HL-60 (cell line): ENCODE data around the gene TPO.

Experiments
- DNase-seq, 2 experiments: peaks; one replicate each; pipeline ENCODE4 v3.0.0-alpha.2; 2010 to 2020; ENCODE audit warnings: low read depth in 1 of 2, low spot score in 1 of 2
- H3K27ac ChIP-seq: fragments of 250-450 bp; sonication (Bioruptor Pico); replicated peaks from 2 replicates; pipeline ENCODE4 v1.5.1; 2020; ENCODE audit warnings: mild to moderate bottlenecking, moderate library complexity
- H3K27me3 ChIP-seq: fragments of 250-450 bp; sonication (Bioruptor Pico); 2 replicates; pipeline ENCODE4 v1.5.1; 2021; ENCODE audit warnings: mild to moderate bottlenecking, moderate library complexity; ENCODE audit not compliant: insufficient read depth, poor library complexity, severe bottlenecking
- H3K4me3 ChIP-seq: replicated peaks from 2 replicates; pipeline ENCODE4 v1.5.1; 2011; ENCODE audit warnings: mild to moderate bottlenecking, control low read depth, low read length; ENCODE audit not compliant: insufficient read depth
- CTCF ChIP-seq: IDR thresholded peaks from one replicate; pipeline ENCODE4 v1.5.1; 2011; ENCODE audit warnings: low read length, control low read depth, inconsistent platforms; ENCODE audit not compliant: insufficient read depth
- GABPA ChIP-seq: IDR thresholded peaks from 2 replicates; pipeline ENCODE4 v1.6.1; 2012; ENCODE audit warnings: low read depth
- POLR2AphosphoS5 ChIP-seq: IDR thresholded peaks from 2 replicates; pipeline ENCODE4 v1.6.1; 2012; ENCODE audit warnings: low read depth
- REST ChIP-seq: IDR thresholded peaks from 2 replicates; pipeline ENCODE4 v1.6.1; 2012; ENCODE audit warnings: low read depth; ENCODE audit not compliant: insufficient replicate concordance
- SPI1 ChIP-seq: IDR thresholded peaks from 2 replicates; pipeline ENCODE4 v1.6.1; 2012; ENCODE audit warnings: low read depth, mild to moderate bottlenecking, borderline replicate concordance

Gene TPO

GRCh38 chr2:1584051-1584531, 170.8 kb downstream of the TPO start:
- no peak for DNase-seq
- H3K4me3 ChIP-seq, result no peak overlapping the region
- no peak overlapping the region for H3K27ac ChIP-seq
- H3K27me3 ChIP-seq, result no peaks in the 10 kb centered on the region
- TF ChIP-seq GABPA (no peak), REST (no peak), POLR2AphosphoS5 (no peak), CTCF (no peak), SPI1 (no peak)

GRCh38 chr2:1584691-1585485, 171.6 kb downstream of the TPO start:
- H3K4me3 ChIP-seq, result no peak overlapping the region

More at GRCh38 chr2:1584691-1585485, 171.6 kb downstream of the TPO start:
- no peak for TF ChIP-seq CTCF
- TF ChIP-seq SPI1, result no peak
- TF ChIP-seq POLR2AphosphoS5, result no peak
- TF ChIP-seq GABPA, result no peak
- TF ChIP-seq REST, result no peak
- Histone ChIP-seq H3K27me3 (no peaks in the 10 kb centered on the region), H3K27ac (no peak overlapping the region)
- DNase-seq, result no peak
